Stromal cell of bone marrow (primary cell): Measurements from ENCODE around the gene LGALS3BP.

Source experiments
- DNase-seq: peaks from one replicate; pipeline ENCODE4 v3.0.0-alpha.2; 2012; ENCODE audit warnings: low read depth

Gene LGALS3BP

GRCh38 chr17:78998311-78999055 is 18.8 kb upstream of the LGALS3BP start:
- no peak for DNase-seq

GRCh38 chr17:78997881-78998280 is 18.2 kb upstream of the LGALS3BP start:
- DNase-seq, result no peak

- DNase-seq, result no peak
Observed at GRCh38 chr17:78997231-78997741, 17.6 kb upstream of the LGALS3BP start.

- DNase-seq, result no peak
Observed at GRCh38 chr17:78996781-78997201, 17.1 kb upstream of the LGALS3BP start.

GRCh38 chr17:78995761-78996451 is 16.2 kb upstream of the LGALS3BP start:
- no peak for DNase-seq

- DNase-seq, result no peak
Observed at GRCh38 chr17:78995022-78995760, 15.5 kb upstream of the LGALS3BP start.

GRCh38 chr17:78993981-78994671 is 14.4 kb upstream of the LGALS3BP start:
- no peak for DNase-seq

GRCh38 chr17:78993241-78993956 is 13.7 kb upstream of the LGALS3BP start:
- no peak for DNase-seq

- DNase-seq, result no peak
Observed at GRCh38 chr17:78992542-78993212, 13.0 kb upstream of the LGALS3BP start.

GRCh38 chr17:78991906-78992532 is 12.3 kb upstream of the LGALS3BP start:
- DNase-seq, result no peak

GRCh38 chr17:78991017-78991738 is 11.5 kb upstream of the LGALS3BP start:
- DNase-seq, result no peak

GRCh38 chr17:78990349-78991016 is 10.8 kb upstream of the LGALS3BP start:
- no peak for DNase-seq

- no peak for DNase-seq
Observed at GRCh38 chr17:78988152-78988551, 8.4 kb upstream of the LGALS3BP start.

GRCh38 chr17:78986649-78987328 is 7.1 kb upstream of the LGALS3BP start:
- DNase-seq, result peak; percentile 40

GRCh38 chr17:78986048-78986648 is 6.4 kb upstream of the LGALS3BP start:
- DNase-seq, result no peak

- DNase-seq, result no peak
Observed at GRCh38 chr17:78985395-78985794, 5.7 kb upstream of the LGALS3BP start.

- no peak for DNase-seq
Observed at GRCh38 chr17:78981010-78981888, 1.5 kb upstream of the LGALS3BP start.
